C4-2B (cell line): Measurements from ENCODE around the gene BCL2L12.

Experiments
- ZFX ChIP-seq: fragments of 450-650 bp; IDR thresholded peaks from 2 replicates; pipeline ENCODE4 v1.6.1; 2017
- TF ChIP-seq, protein P1 (sequence below): fragments of 450-650 bp; conservative IDR thresholded peaks from 2 replicates; pipeline ENCODE4 v1.5.1; 2017; ENCODE audit warnings: mild to moderate bottlenecking

DNA sequence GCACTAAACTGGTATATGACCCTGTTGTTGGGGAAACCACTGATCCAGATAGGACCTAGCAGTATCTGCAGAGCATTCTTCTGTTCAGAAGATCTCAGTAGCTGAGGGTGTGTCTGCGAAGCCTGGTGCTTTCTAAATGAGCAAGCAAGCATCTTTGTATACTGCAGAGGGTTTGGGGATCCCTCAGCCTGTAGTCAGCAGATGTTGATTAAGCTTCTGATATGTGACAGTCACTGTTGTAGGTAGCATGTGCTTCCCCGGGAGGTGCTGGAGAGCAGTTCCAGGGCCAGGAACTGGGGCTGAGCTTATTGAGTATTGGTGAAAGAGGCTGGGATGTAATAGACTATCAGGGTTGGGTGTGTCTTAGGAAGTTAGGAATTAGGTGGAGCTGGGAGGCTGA is 22.3 kb upstream of the BCL2L12 start:
- TF ChIP-seq, protein P1, sequence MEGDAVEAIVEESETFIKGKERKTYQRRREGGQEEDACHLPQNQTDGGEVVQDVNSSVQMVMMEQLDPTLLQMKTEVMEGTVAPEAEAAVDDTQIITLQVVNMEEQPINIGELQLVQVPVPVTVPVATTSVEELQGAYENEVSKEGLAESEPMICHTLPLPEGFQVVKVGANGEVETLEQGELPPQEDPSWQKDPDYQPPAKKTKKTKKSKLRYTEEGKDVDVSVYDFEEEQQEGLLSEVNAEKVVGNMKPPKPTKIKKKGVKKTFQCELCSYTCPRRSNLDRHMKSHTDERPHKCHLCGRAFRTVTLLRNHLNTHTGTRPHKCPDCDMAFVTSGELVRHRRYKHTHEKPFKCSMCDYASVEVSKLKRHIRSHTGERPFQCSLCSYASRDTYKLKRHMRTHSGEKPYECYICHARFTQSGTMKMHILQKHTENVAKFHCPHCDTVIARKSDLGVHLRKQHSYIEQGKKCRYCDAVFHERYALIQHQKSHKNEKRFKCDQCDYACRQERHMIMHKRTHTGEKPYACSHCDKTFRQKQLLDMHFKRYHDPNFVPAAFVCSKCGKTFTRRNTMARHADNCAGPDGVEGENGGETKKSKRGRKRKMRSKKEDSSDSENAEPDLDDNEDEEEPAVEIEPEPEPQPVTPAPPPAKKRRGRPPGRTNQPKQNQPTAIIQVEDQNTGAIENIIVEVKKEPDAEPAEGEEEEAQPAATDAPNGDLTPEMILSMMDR, result no peak
- no peak for TF ChIP-seq ZFX
